ENCODE results near the gene CD72.
"Not testable (repeated sequence)": the region's sequence is repeated elsewhere in the genome, so short reads cannot be mapped to it uniquely, and the experiment has no call there.

Gene CD72

DNA sequence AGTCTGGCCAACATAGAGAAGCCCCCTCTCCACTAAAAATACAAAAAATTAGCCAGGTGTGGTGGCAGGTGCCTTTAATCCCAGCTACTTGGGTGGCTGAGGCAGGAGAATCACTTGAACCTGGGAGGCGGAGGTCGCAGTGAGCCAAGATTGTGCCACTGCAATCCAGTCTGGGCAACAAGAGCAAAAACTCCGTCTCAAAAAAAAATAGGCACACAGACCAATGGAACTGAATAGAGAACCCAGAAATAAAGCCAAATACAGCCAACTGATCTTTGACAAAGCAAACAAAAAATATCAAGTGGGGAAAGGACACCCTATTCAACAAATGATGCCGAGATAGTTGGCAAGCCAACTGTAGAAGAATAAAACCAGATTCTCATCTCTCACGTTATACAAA lies 29.7 kb downstream of the CD72 start:
- H3K36me3 ChIP-seq (ENCODE audit: control insufficient read depth, insufficient read depth, low read length); H3K27ac ChIP-seq (ENCODE audit: low read depth, low read length); H3K4me3 ChIP-seq (ENCODE audit: low read length); H3K9ac ChIP-seq (ENCODE audit: low read length); H3K27me3 ChIP-seq (ENCODE audit: control insufficient read depth, insufficient read depth, low read length); H3K4me1 ChIP-seq (ENCODE audit: control insufficient read depth, insufficient read depth, low read length): not testable (repeated sequence)

GRCh38 chr9:35584681-35585080 lies 33.5 kb downstream of the CD72 start:
- H3K9ac ChIP-seq (ENCODE audit: low read length); H3K36me3 ChIP-seq (ENCODE audit: control insufficient read depth, insufficient read depth, low read length); H3K4me3 ChIP-seq (ENCODE audit: low read length); H3K4me1 ChIP-seq (ENCODE audit: control insufficient read depth, insufficient read depth, low read length); H3K27me3 ChIP-seq (ENCODE audit: control insufficient read depth, insufficient read depth, low read length); H3K27ac ChIP-seq (ENCODE audit: low read depth, low read length): not testable (repeated sequence)

GRCh38 chr9:35583521-35583920 lies 34.7 kb downstream of the CD72 start:
- not testable (repeated sequence) for H3K4me1 ChIP-seq (ENCODE audit: control insufficient read depth, insufficient read depth, low read length); H3K36me3 ChIP-seq (ENCODE audit: control insufficient read depth, insufficient read depth, low read length); H3K4me3 ChIP-seq (ENCODE audit: low read length); H3K9ac ChIP-seq (ENCODE audit: low read length); H3K27me3 ChIP-seq (ENCODE audit: control insufficient read depth, insufficient read depth, low read length); H3K27ac ChIP-seq (ENCODE audit: low read depth, low read length)

DNA sequence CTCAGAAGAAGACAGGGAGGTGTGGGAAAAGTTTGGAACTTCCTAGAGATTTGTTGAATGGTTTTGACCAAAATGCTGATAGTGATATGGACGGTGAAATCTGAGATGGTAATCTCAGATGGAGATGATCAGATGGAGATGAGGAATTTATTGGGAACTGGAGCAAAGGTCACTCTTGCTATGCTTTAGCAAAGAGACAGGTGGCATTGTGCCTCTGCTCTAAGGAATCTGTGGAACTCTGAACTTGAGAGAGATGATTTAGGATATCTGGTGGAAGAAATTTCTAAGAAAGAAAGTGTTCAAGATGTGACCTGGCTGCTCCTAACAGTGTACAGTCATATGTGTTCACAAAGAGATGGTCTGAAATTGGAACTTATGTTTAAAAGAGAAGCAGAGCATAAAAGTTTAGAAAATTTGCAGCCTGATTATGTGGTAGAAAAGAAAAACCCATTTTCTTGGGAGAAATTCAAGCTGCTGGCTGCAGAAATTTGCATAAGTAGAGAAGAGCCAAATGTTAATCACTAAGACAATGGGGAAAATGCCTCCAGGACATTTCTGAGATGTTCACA lies 38.5 kb downstream of the CD72 start:
- H3K4me1 ChIP-seq (ENCODE audit: control insufficient read depth, insufficient read depth, low read length); H3K9ac ChIP-seq (ENCODE audit: low read length); H3K4me3 ChIP-seq (ENCODE audit: low read length); H3K27me3 ChIP-seq (ENCODE audit: control insufficient read depth, insufficient read depth, low read length); H3K36me3 ChIP-seq (ENCODE audit: control insufficient read depth, insufficient read depth, low read length); H3K27ac ChIP-seq (ENCODE audit: low read depth, low read length): not testable (repeated sequence)

DNA sequence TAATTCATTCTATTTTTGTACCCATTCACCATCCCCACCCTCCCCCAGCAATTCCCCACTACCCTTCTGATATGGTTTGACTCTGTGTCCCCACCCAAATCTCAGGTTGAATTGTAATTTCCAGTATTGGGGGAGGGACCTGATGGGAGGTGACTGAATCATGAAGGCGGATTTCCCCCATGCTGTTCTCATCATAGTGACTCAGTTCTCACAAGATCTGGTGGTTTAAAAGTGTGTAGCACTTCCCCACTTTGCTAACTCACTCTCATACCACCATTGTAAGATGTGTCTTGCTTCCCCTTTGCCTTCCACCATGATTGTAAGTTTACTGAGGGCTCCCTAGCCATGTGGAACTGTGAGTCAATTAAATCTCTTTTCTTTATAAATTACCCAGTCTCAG lies 39.1 kb downstream of the CD72 start:
- no peaks in the 10 kb centered on the region for H3K27me3 ChIP-seq (ENCODE audit: control insufficient read depth, insufficient read depth, low read length)
- H3K27ac ChIP-seq (ENCODE audit: low read depth, low read length): no peak overlapping the region
- no peaks in the 10 kb centered on the region for H3K4me1 ChIP-seq (ENCODE audit: control insufficient read depth, insufficient read depth, low read length)
- H3K4me3 ChIP-seq (ENCODE audit: low read length): no peak overlapping the region
- no peaks in the 10 kb centered on the region for H3K36me3 ChIP-seq (ENCODE audit: control insufficient read depth, insufficient read depth, low read length)
- H3K9ac ChIP-seq (ENCODE audit: low read length): no peak overlapping the region

GRCh38 chr9:35577486-35577885 lies 40.7 kb downstream of the CD72 start:
- H3K27me3 ChIP-seq (ENCODE audit: control insufficient read depth, insufficient read depth, low read length): no peaks in the 10 kb centered on the region
- no peak overlapping the region for H3K9ac ChIP-seq (ENCODE audit: low read length)
- H3K36me3 ChIP-seq (ENCODE audit: control insufficient read depth, insufficient read depth, low read length): no peaks in the 10 kb centered on the region
- H3K4me3 ChIP-seq (ENCODE audit: low read length): no peak overlapping the region
- no peak overlapping the region for H3K27ac ChIP-seq (ENCODE audit: low read depth, low read length)
- no peaks in the 10 kb centered on the region for H3K4me1 ChIP-seq (ENCODE audit: control insufficient read depth, insufficient read depth, low read length)

- Histone ChIP-seq H3K27me3 (ENCODE audit: control insufficient read depth, insufficient read depth, low read length) (no peaks in the 10 kb centered on the region), H3K4me1 (ENCODE audit: control insufficient read depth, insufficient read depth, low read length) (no peaks in the 10 kb centered on the region), H3K9ac (ENCODE audit: low read length) (no peak overlapping the region), H3K4me3 (ENCODE audit: low read length) (no peak overlapping the region), H3K27ac (ENCODE audit: low read depth, low read length) (no peak overlapping the region), H3K36me3 (ENCODE audit: control insufficient read depth, insufficient read depth, low read length) (no peaks in the 10 kb centered on the region)
Measured at GRCh38 chr9:35575478-35575877, 42.7 kb downstream of the CD72 start.

- no peaks in the 10 kb centered on the region for H3K4me1 ChIP-seq (ENCODE audit: control insufficient read depth, insufficient read depth, low read length)
- H3K4me3 ChIP-seq (ENCODE audit: low read length): no peak overlapping the region
- H3K27ac ChIP-seq (ENCODE audit: low read depth, low read length): no peak overlapping the region
Measured at GRCh38 chr9:35574578-35575122, 43.6 kb downstream of the CD72 start.

GRCh38 chr9:35570709-35571504 lies 47.3 kb downstream of the CD72 start:
- Histone ChIP-seq H3K4me1 (ENCODE audit: control insufficient read depth, insufficient read depth, low read length) (no peaks in the 10 kb centered on the region), H3K27ac (ENCODE audit: low read depth, low read length) (no peak overlapping the region), H3K36me3 (ENCODE audit: control insufficient read depth, insufficient read depth, low read length) (no peaks in the 10 kb centered on the region), H3K9ac (ENCODE audit: low read length) (no peak overlapping the region), H3K4me3 (ENCODE audit: low read length) (no peak overlapping the region), H3K27me3 (ENCODE audit: control insufficient read depth, insufficient read depth, low read length) (no peaks in the 10 kb centered on the region)

More at GRCh38 chr9:35574578-35575122, 43.6 kb downstream of the CD72 start:
- no peaks in the 10 kb centered on the region for H3K27me3 ChIP-seq (ENCODE audit: control insufficient read depth, insufficient read depth, low read length)
- H3K36me3 ChIP-seq (ENCODE audit: control insufficient read depth, insufficient read depth, low read length): no peaks in the 10 kb centered on the region
- no peak overlapping the region for H3K9ac ChIP-seq (ENCODE audit: low read length)

DNA sequence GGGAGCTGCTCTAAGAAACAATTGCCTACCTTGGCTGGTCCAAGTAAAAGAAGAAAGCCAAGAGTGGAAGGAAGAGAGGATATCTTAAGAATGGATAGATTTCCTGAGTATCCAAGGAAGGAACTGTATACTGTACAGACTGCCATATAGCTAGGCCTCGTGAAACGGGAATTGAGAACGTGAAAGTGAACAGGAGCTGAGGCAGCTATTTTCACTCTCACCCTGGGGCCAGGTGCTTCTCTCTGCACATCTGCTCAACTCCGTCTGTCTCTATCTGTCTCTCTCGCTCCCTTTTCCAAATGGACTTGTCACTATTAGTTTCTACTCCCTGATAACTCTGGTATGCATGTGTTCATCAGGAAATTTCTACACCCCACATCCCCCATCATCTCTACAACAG lies 49.0 kb downstream of the CD72 start:
- no peaks in the 10 kb centered on the region for H3K36me3 ChIP-seq (ENCODE audit: control insufficient read depth, insufficient read depth, low read length)
- peaks cover under 1% of the 10 kb centered on the region for H3K4me1 ChIP-seq (ENCODE audit: control insufficient read depth, insufficient read depth, low read length)
- no peak overlapping the region for H3K9ac ChIP-seq (ENCODE audit: low read length)
- H3K27me3 ChIP-seq (ENCODE audit: control insufficient read depth, insufficient read depth, low read length): no peaks in the 10 kb centered on the region
- no peak overlapping the region for H3K4me3 ChIP-seq (ENCODE audit: low read length)
- H3K27ac ChIP-seq (ENCODE audit: low read depth, low read length): no peak overlapping the region

DNA sequence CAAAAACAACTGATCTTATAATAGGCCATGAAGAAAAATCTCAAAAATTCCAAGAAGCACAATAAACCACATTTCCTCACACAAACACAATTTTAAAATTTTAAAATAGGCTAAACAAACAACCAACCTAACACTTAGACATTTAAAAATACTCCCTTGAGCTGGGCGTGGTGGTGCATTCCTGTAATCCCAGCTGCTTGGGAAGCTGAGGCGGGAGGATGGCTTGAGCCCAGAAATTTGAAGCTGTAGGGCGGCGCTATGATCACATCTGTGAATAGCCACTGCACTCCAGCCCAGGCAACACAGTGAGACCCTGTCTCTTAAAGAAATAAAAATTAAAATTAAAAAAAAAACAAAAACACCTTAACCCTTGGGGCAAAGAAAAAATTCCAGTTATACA lies 50.0 kb downstream of the CD72 start:
- no peak overlapping the region for H3K9ac ChIP-seq (ENCODE audit: low read length)
- H3K27me3 ChIP-seq (ENCODE audit: control insufficient read depth, insufficient read depth, low read length): no peaks in the 10 kb centered on the region
- no peaks in the 10 kb centered on the region for H3K36me3 ChIP-seq (ENCODE audit: control insufficient read depth, insufficient read depth, low read length)
- no peak overlapping the region for H3K27ac ChIP-seq (ENCODE audit: low read depth, low read length)
- H3K4me1 ChIP-seq (ENCODE audit: control insufficient read depth, insufficient read depth, low read length): peaks cover 11% of the 10 kb centered on the region
- no peak overlapping the region for H3K4me3 ChIP-seq (ENCODE audit: low read length)

GRCh38 chr9:35566417-35566816 lies 51.8 kb downstream of the CD72 start:
- Histone ChIP-seq H3K4me3 (ENCODE audit: low read length) (no peak overlapping the region), H3K27ac (ENCODE audit: low read depth, low read length) (no peak overlapping the region), H3K36me3 (ENCODE audit: control insufficient read depth, insufficient read depth, low read length) (no peaks in the 10 kb centered on the region), H3K4me1 (ENCODE audit: control insufficient read depth, insufficient read depth, low read length) (peaks cover 15% of the 10 kb centered on the region), H3K9ac (ENCODE audit: low read length) (no peak overlapping the region), H3K27me3 (ENCODE audit: control insufficient read depth, insufficient read depth, low read length) (no peaks in the 10 kb centered on the region)

DNA sequence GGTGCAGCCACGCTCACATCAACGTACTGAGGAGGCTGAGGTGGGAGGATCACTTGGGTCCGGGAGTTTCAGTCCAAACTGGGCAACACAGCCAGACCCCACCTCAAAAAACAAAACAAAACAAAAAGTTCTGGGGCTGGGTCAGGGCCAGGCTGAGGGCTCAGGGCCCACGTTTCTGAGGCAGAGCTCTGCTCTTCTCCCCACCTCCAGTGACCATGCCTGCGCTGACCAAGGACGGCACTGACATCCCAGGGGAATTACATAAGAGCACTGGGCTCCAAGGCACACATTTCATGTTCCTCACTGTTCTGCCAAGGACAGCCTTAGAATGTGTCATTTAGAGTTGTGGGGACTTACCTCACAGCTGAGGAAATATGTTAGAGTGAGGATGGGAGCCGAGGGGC lies 53.6 kb downstream of the CD72 start:
- peak overlapping the region; percentile 27 for H3K27ac ChIP-seq (ENCODE audit: low read depth, low read length)
- no peaks in the 10 kb centered on the region for H3K27me3 ChIP-seq (ENCODE audit: control insufficient read depth, insufficient read depth, low read length)
- no peak overlapping the region for H3K4me3 ChIP-seq (ENCODE audit: low read length)
- H3K4me1 ChIP-seq (ENCODE audit: control insufficient read depth, insufficient read depth, low read length): peaks cover 15% of the 10 kb centered on the region
- H3K9ac ChIP-seq (ENCODE audit: low read length): no peak overlapping the region
- H3K36me3 ChIP-seq (ENCODE audit: control insufficient read depth, insufficient read depth, low read length): no peaks in the 10 kb centered on the region
